Chondrocyte (in vitro differentiated cells): ENCODE data around the gene GPC6. TPM values are rescaled to one million over a fixed set of nuclear protein-coding genes. Genes with fewer than 3 reads are reported as not detected.

Experiments
- DNase-seq: peaks from one replicate; pipeline ENCODE4 v3.0.0; 2021; ENCODE audit warnings: mixed read lengths, low spot score
- H3K27ac Mint-ChIP-seq: one replicate; pipeline ENCODE4 v1.8.0; 2021; ENCODE audit warnings: mild to moderate bottlenecking, moderate library complexity, mixed read lengths; ENCODE audit not compliant: unreplicated experiment
- H3K27me3 Mint-ChIP-seq: 2 replicates; pipeline ENCODE4 v1.8.0; 2021; ENCODE audit warnings: low read depth, mixed read lengths
- H3K36me3 Mint-ChIP-seq: 2 replicates; pipeline ENCODE4 v1.8.0; 2021; ENCODE audit warnings: low read depth, mixed read lengths
- H3K4me1 Mint-ChIP-seq: 2 replicates; pipeline ENCODE4 v1.8.0; 2021; ENCODE audit warnings: low read depth, mild to moderate bottlenecking, mixed read lengths
- H3K4me3 Mint-ChIP-seq: one replicate; pipeline ENCODE4 v1.8.0; 2021; ENCODE audit warnings: mild to moderate bottlenecking, moderate library complexity, mixed read lengths; ENCODE audit not compliant: unreplicated experiment
- H3K9me3 Mint-ChIP-seq: 2 replicates; pipeline ENCODE4 v1.8.0; 2021; ENCODE audit warnings: low read depth, mixed read lengths
- CTCF ChIP-seq: fragments of 200-600 bp; sonication (generic); IDR thresholded peaks from 2 replicates; pipeline ENCODE4 v1.5.0; 2021; ENCODE audit warnings: antibody characterized with exemption, mild to moderate bottlenecking, moderate library complexity
- total RNA-seq: library from RNA; stranded (reverse); gene quantifications from 3 replicates; pipeline ENCODE4 v1.2.1, GENCODE V29; 2021

GPC6 gene
- total RNA-seq, 1 donor from 2014 or later, result 76.1 TPM

- no peaks in the 10 kb centered on the region for H3K36me3 Mint-ChIP-seq
- no peak for TF ChIP-seq CTCF
- H3K27ac Mint-ChIP-seq, result no peak overlapping the region
- H3K4me1 Mint-ChIP-seq, result peaks cover 34% of the 10 kb centered on the region
- H3K9me3 Mint-ChIP-seq, result no peaks in the 10 kb centered on the region
- DNase-seq, result no peak
- H3K4me3 Mint-ChIP-seq, result no peak overlapping the region
- H3K27me3 Mint-ChIP-seq, result no peaks in the 10 kb centered on the region
Measured at GRCh38 chr13:94115054-94115453, 888.4 kb downstream of the GPC6 start.

GRCh38 chr13:94119360-94119936 lies 892.8 kb downstream of the GPC6 start:
- no peaks in the 10 kb centered on the region for H3K27me3 Mint-ChIP-seq
- peaks cover 4% of the 10 kb centered on the region for H3K4me1 Mint-ChIP-seq
- H3K4me3 Mint-ChIP-seq, result no peak overlapping the region
- DNase-seq, result no peak
- no peak for TF ChIP-seq CTCF
- no peaks in the 10 kb centered on the region for H3K36me3 Mint-ChIP-seq
- no peak overlapping the region for H3K27ac Mint-ChIP-seq
- H3K9me3 Mint-ChIP-seq, result no peaks in the 10 kb centered on the region

GRCh38 chr13:94120878-94121277 lies 894.3 kb downstream of the GPC6 start:
- Mint-ChIP-seq H3K9me3 (no peaks in the 10 kb centered on the region), H3K27ac (no peak overlapping the region), H3K36me3 (no peaks in the 10 kb centered on the region), H3K4me3 (no peak overlapping the region), H3K4me1 (peaks cover 4% of the 10 kb centered on the region), H3K27me3 (no peaks in the 10 kb centered on the region)
- DNase-seq, result no peak
- TF ChIP-seq CTCF, result no peak

- H3K4me3 Mint-ChIP-seq, result no peak overlapping the region
- no peaks in the 10 kb centered on the region for H3K27me3 Mint-ChIP-seq
- no peak for TF ChIP-seq CTCF
- H3K9me3 Mint-ChIP-seq, result no peaks in the 10 kb centered on the region
- DNase-seq, result no peak
- no peaks in the 10 kb centered on the region for H3K36me3 Mint-ChIP-seq
- H3K27ac Mint-ChIP-seq, result no peak overlapping the region
- H3K4me1 Mint-ChIP-seq, result peaks cover 4% of the 10 kb centered on the region
Measured at GRCh38 chr13:94121686-94122085, 895.1 kb downstream of the GPC6 start.

GRCh38 chr13:94122300-94122915 lies 895.8 kb downstream of the GPC6 start:
- Mint-ChIP-seq H3K4me1 (peaks cover 4% of the 10 kb centered on the region), H3K9me3 (no peaks in the 10 kb centered on the region), H3K4me3 (no peak overlapping the region), H3K27me3 (no peaks in the 10 kb centered on the region), H3K36me3 (no peaks in the 10 kb centered on the region), H3K27ac (no peak overlapping the region)
- DNase-seq, result no peak
- TF ChIP-seq CTCF, result no peak
